HEK293T (cell line): Measurements from ENCODE around the gene ZNF346.

Experiments
- BHLHE40 ChIP-seq: fragments of 450-650 bp; IDR thresholded peaks from 2 replicates; pipeline ENCODE4 v1.6.1; 2016; ENCODE audit warnings: mild to moderate bottlenecking, moderate library complexity, borderline replicate concordance
- CTBP1 ChIP-seq: fragments of 450-650 bp; IDR thresholded peaks from 2 replicates; pipeline ENCODE4 v1.6.1; 2016; ENCODE audit warnings: borderline replicate concordance
- ELF4 ChIP-seq: fragments of 450-650 bp; IDR thresholded peaks from 2 replicates; pipeline ENCODE4 v1.6.1; 2017; ENCODE audit warnings: antibody characterized with exemption
- FOXA1 ChIP-seq: fragments of 450-650 bp; IDR thresholded peaks from 2 replicates; pipeline ENCODE4 v1.6.1; 2016; ENCODE audit warnings: mild to moderate bottlenecking
- FOXK2 ChIP-seq: fragments of 450-650 bp; IDR thresholded peaks from 2 replicates; pipeline ENCODE4 v1.6.1; 2016; ENCODE audit warnings: mild to moderate bottlenecking
- FOXM1 ChIP-seq: fragments of 450-650 bp; IDR thresholded peaks from 2 replicates; pipeline ENCODE4 v1.6.1; 2017; ENCODE audit warnings: mild to moderate bottlenecking, borderline replicate concordance
- L3MBTL2 ChIP-seq: fragments of 450-650 bp; conservative IDR thresholded peaks from 2 replicates; pipeline ENCODE4 v1.6.1; 2016; ENCODE audit warnings: mild to moderate bottlenecking
- SP1 ChIP-seq: fragments of 450-650 bp; IDR thresholded peaks from 2 replicates; pipeline ENCODE4 v1.6.1; 2017
- SUZ12 ChIP-seq: fragments of 450-650 bp; IDR thresholded peaks from 2 replicates; pipeline ENCODE4 v1.6.1; 2016; ENCODE audit warnings: mild to moderate bottlenecking

GRCh38 chr5:177093803-177094202 lies 71.3 kb downstream of the ZNF346 start:
- TF ChIP-seq SUZ12 = no peak
- no peak for TF ChIP-seq FOXA1
- no peak for TF ChIP-seq FOXM1
- TF ChIP-seq CTBP1 = no peak
- TF ChIP-seq SP1 = no peak
- TF ChIP-seq BHLHE40 = no peak
- no peak for TF ChIP-seq ELF4
- TF ChIP-seq FOXK2 = no peak
- no peak for TF ChIP-seq L3MBTL2
